ENCODE results near the gene ARHGAP27. TPM values are rescaled to one million over a fixed set of nuclear protein-coding genes. Genes with fewer than 3 reads are reported as not detected.
"Not testable (repeated sequence)": the region's sequence is repeated elsewhere in the genome, so short reads cannot be mapped to it uniquely, and the experiment has no call there.

ARHGAP27 gene
- total RNA-seq, 1 donor from 2014 or later, result 1.0 TPM

GRCh38 chr17:45346216-45347015 is 86.3 kb downstream of the ARHGAP27 start:
- Histone ChIP-seq H3K9me3 (ENCODE audit: low read depth) (no peaks in the 10 kb centered on the region), H3K27ac (no peak overlapping the region), H2AFZ (replicated peaks) (no peak overlapping the region), H4K20me1 (ENCODE audit: low read depth) (no peaks in the 10 kb centered on the region), H3K27me3 (no peaks in the 10 kb centered on the region), H3K4me2 (no peak overlapping the region), H3K9ac (no peak overlapping the region), H3F3A (ENCODE audit: low read depth) (peaks cover 3% of the 10 kb centered on the region), H3K36me3 (no peaks in the 10 kb centered on the region), H3K4me1 (peaks cover 9% of the 10 kb centered on the region), H3K4me3 (no peak overlapping the region), H3K79me2 (ENCODE audit: low read depth) (no peaks in the 10 kb centered on the region)
- Mint-ChIP-seq H3K4me1 (peaks cover 20% of the 10 kb centered on the region), H3K4me3 (no peak overlapping the region), H3K9me3 (peaks cover 2% of the 10 kb centered on the region), H3K36me3 (peaks cover 2% of the 10 kb centered on the region), H3K27me3 (ENCODE audit: insufficient read depth, low read depth) (peaks cover 10% of the 10 kb centered on the region), H3K27ac (no peak overlapping the region)
- DNase-seq (ENCODE audit: low spot score), result no peak
- TF ChIP-seq CTCF (IDR thresholded peaks at IDR 0.05), result no peak
- TF ChIP-seq EZH2 (IDR thresholded peaks at IDR 0.05), result no peak
- TF ChIP-seq EZH2phosphoT487 (IDR thresholded peaks at IDR 0.05), result no peak

- H3K9me3 ChIP-seq (ENCODE audit: low read depth), result no peaks in the 10 kb centered on the region
- no peak overlapping the region for H3K9ac ChIP-seq
- H4K20me1 ChIP-seq (ENCODE audit: low read depth), result no peaks in the 10 kb centered on the region
- Mint-ChIP-seq H3K9me3 (no peaks in the 10 kb centered on the region), H3K27ac (no peak overlapping the region), H3K4me3 (no peak overlapping the region), H3K36me3 (peaks cover 2% of the 10 kb centered on the region), H3K4me1 (peaks cover 22% of the 10 kb centered on the region), H3K27me3 (ENCODE audit: insufficient read depth, low read depth) (peaks cover 10% of the 10 kb centered on the region)
- no peak for DNase-seq (ENCODE audit: low spot score)
- H3K4me3 ChIP-seq, result no peak overlapping the region
- no peak overlapping the region for H3K27ac ChIP-seq
- no peaks in the 10 kb centered on the region for H3K27me3 ChIP-seq
- no peak overlapping the region for H3K4me2 ChIP-seq
- TF ChIP-seq EZH2phosphoT487 (IDR thresholded peaks at IDR 0.05), result no peak
- no peak for TF ChIP-seq EZH2 (IDR thresholded peaks at IDR 0.05)
- no peak for TF ChIP-seq CTCF (IDR thresholded peaks at IDR 0.05)
- no peaks in the 10 kb centered on the region for H3K79me2 ChIP-seq (ENCODE audit: low read depth)
- peaks cover 6% of the 10 kb centered on the region for H3F3A ChIP-seq (ENCODE audit: low read depth)
- no peak overlapping the region for H2AFZ ChIP-seq (replicated peaks)
- peaks cover 9% of the 10 kb centered on the region for H3K4me1 ChIP-seq
- no peaks in the 10 kb centered on the region for H3K36me3 ChIP-seq
These were observed 87.0 kb downstream of the ARHGAP27 start for GRCh38 chr17:45345554-45346215.

- TF ChIP-seq EZH2phosphoT487 (IDR thresholded peaks at IDR 0.05) (no peak), CTCF (IDR thresholded peaks at IDR 0.05) (no peak), EZH2 (IDR thresholded peaks at IDR 0.05) (no peak)
- Histone ChIP-seq H3K4me3 (no peak overlapping the region), H3K27me3 (no peaks in the 10 kb centered on the region), H3K79me2 (ENCODE audit: low read depth) (no peaks in the 10 kb centered on the region), H3K9ac (no peak overlapping the region), H4K20me1 (ENCODE audit: low read depth) (no peaks in the 10 kb centered on the region), H3K9me3 (ENCODE audit: low read depth) (no peaks in the 10 kb centered on the region), H3K27ac (no peak overlapping the region), H3K36me3 (no peaks in the 10 kb centered on the region), H2AFZ (replicated peaks) (no peak overlapping the region), H3K4me2 (no peak overlapping the region), H3K4me1 (peaks cover 9% of the 10 kb centered on the region), H3F3A (ENCODE audit: low read depth) (peaks cover 6% of the 10 kb centered on the region)
- H3K9me3 Mint-ChIP-seq, result no peaks in the 10 kb centered on the region
- DNase-seq (ENCODE audit: low spot score), result no peak
- peaks cover 2% of the 10 kb centered on the region for H3K36me3 Mint-ChIP-seq
- peaks cover 22% of the 10 kb centered on the region for H3K4me1 Mint-ChIP-seq
- peaks cover 10% of the 10 kb centered on the region for H3K27me3 Mint-ChIP-seq (ENCODE audit: insufficient read depth, low read depth)
- no peak overlapping the region for H3K4me3 Mint-ChIP-seq
- H3K27ac Mint-ChIP-seq, result no peak overlapping the region
These were observed 87.5 kb downstream of the ARHGAP27 start for GRCh38 chr17:45345246-45345553.

- not testable (repeated sequence) for H3K4me3 ChIP-seq; H3K9me3 Mint-ChIP-seq; H3K36me3 Mint-ChIP-seq; H3K27ac ChIP-seq; H4K20me1 ChIP-seq (ENCODE audit: low read depth); H3K4me1 ChIP-seq; H3K4me3 Mint-ChIP-seq; H3K27ac Mint-ChIP-seq; H3K9ac ChIP-seq; H3K27me3 ChIP-seq; H3K9me3 ChIP-seq (ENCODE audit: low read depth); H3F3A ChIP-seq (ENCODE audit: low read depth); H3K79me2 ChIP-seq (ENCODE audit: low read depth); H3K4me2 ChIP-seq; DNase-seq (ENCODE audit: low spot score); H2AFZ ChIP-seq (replicated peaks); H3K36me3 ChIP-seq
- Mint-ChIP-seq H3K4me1 (peaks cover 25% of the 10 kb centered on the region), H3K27me3 (ENCODE audit: insufficient read depth, low read depth) (peaks cover 14% of the 10 kb centered on the region)
These were observed 88.6 kb downstream of the ARHGAP27 start for GRCh38 chr17:45343967-45344664.
